ENCODE results near the gene LRIG2. TPM values are rescaled to one million over a fixed set of nuclear protein-coding genes. Genes with fewer than 3 reads are reported as not detected.

Gene LRIG2
- total and polyA plus RNA-seq, 9 of the 15 experiments (the other 6 are each of a cell fraction or from before 2014, with no cell fraction given): 1.8 to 28.1 (median 11.5) TPM

- TF ChIP-seq VEZF1 (CRISPR knock-in tag; IDR thresholded peaks at IDR 0.05): peak; percentile 59
- peak; percentile 15; the same call in 1 of the 2 replicates for TF ChIP-seq EHMT2 (IDR thresholded peaks at IDR 0.05)
- peak; percentile 53; the same call in 1 of the 2 replicates for TF ChIP-seq ETV1 (tag; conservative IDR thresholded peaks at IDR 0.05; ENCODE audit: low read depth)
- TF ChIP-seq CBX5 (IDR thresholded peaks at IDR 0.05; ENCODE audit: borderline replicate concordance, low read depth): no peak
- TF ChIP-seq HNRNPUL1 (IDR thresholded peaks at IDR 0.05; ENCODE audit: low read length): no peak
- peak; percentile 15; the same call in 1 of the 2 replicates for TF ChIP-seq TFAP4 (CRISPR knock-in tag; IDR thresholded peaks at IDR 0.05; ENCODE audit: borderline replicate concordance)
- peak; percentile 94; the same call in 1 of the 2 replicates for TF ChIP-seq CC2D1A (IDR thresholded peaks at IDR 0.05)
- no peak for TF ChIP-seq HCFC1 (IDR thresholded peaks at IDR 0.05; ENCODE audit: low read depth, low read length)
- no peak for TF ChIP-seq RREB1 (CRISPR knock-in tag; IDR thresholded peaks at IDR 0.05)
- TF ChIP-seq CXXC5 (CRISPR knock-in tag; IDR thresholded peaks at IDR 0.05): peak; percentile 60
- TF ChIP-seq DDX20 (tag; IDR thresholded peaks at IDR 0.05; ENCODE audit: low read depth): no peak
- TF ChIP-seq NR2F6 (CRISPR knock-in tag; IDR thresholded peaks at IDR 0.05): no peak
- no peak for TF ChIP-seq ZNF518B (CRISPR knock-in tag; IDR thresholded peaks at IDR 0.05)
- no peak for TF ChIP-seq NRF1 (conservative IDR thresholded peaks at IDR 0.05 in 1 of 2, IDR thresholded peaks at IDR 0.05 in 1 of 2)
- TF ChIP-seq NELFE (IDR thresholded peaks at IDR 0.05; ENCODE audit: insufficient read depth, insufficient read length): no peak
Measured at GRCh38 chr1:113040041-113040440, 33.0 kb upstream of the LRIG2 start (continued).
